ENCODE results near the gene PLEKHM3. TPM values are rescaled to one million over a fixed set of nuclear protein-coding genes. Genes with fewer than 3 reads are reported as not detected.

PLEKHM3 gene
- total and polyA plus RNA-seq, 4 donors, result 3.0 to 18.3 (median 5.5) TPM

GRCh38 chr2:207791579-207792243 is 233.6 kb downstream of the PLEKHM3 start (continued):
- TF ChIP-seq FOXA1 (IDR thresholded peaks at IDR 0.05) (no peak), SP1 (IDR thresholded peaks at IDR 0.05) (no peak), FOXA2 (IDR thresholded peaks at IDR 0.05) (no peak), RAD21 (IDR thresholded peaks at IDR 0.05) (no peak)

- no peak for TF ChIP-seq FOXA2 (IDR thresholded peaks at IDR 0.05)
- TF ChIP-seq CTCF (IDR thresholded peaks at IDR 0.05; ENCODE audit: low read depth, low read length, missing input control), result no peak
- no peak for TF ChIP-seq JUND (IDR thresholded peaks at IDR 0.05)
- no peak for TF ChIP-seq RAD21 (IDR thresholded peaks at IDR 0.05)
- TF ChIP-seq TAF1 (conservative IDR thresholded peaks at IDR 0.05), result no peak
- TF ChIP-seq FOXA1 (IDR thresholded peaks at IDR 0.05), result no peak
- TF ChIP-seq HNF4A (conservative IDR thresholded peaks at IDR 0.05), result no peak
- no peak for TF ChIP-seq RXRA (IDR thresholded peaks at IDR 0.05)
- TF ChIP-seq HNF4G (IDR thresholded peaks at IDR 0.05), result no peak
- no peak for TF ChIP-seq ZBTB33 (IDR thresholded peaks at IDR 0.05)
- TF ChIP-seq YY1 (IDR thresholded peaks at IDR 0.05), result no peak
- TF ChIP-seq MAX (IDR thresholded peaks at IDR 0.05), result no peak
- no peak for TF ChIP-seq NR2F2 (IDR thresholded peaks at IDR 0.05)
- no peaks in the 10 kb centered on the region for H3K27me3 ChIP-seq (ENCODE audit: control insufficient read depth in 4 of 4, insufficient read depth in 4 of 4, low read length in 3 of 4)
- no peak overlapping the region for H3K9ac ChIP-seq (ENCODE audit: low read depth in 1 of 2, low read length in 2 of 2)
- 93% methylated on average over 1 of the region's 1 CpG for WGBS
- H3K4me3 ChIP-seq (ENCODE audit: low read depth in 1 of 3, low read length in 3 of 3), result no peak overlapping the region
- DNase-seq (ENCODE audit: low spot score), result no peak
- H3K9me3 ChIP-seq (ENCODE audit: control insufficient read depth in 4 of 4, low read length in 3 of 4), result no peaks in the 10 kb centered on the region
- H3K27ac ChIP-seq (ENCODE audit: low read depth in 1 of 2, low read length in 2 of 2), result no peak overlapping the region
- no peaks in the 10 kb centered on the region for H3K36me3 ChIP-seq (ENCODE audit: control insufficient read depth in 4 of 4, insufficient read depth in 3 of 4, low read depth in 1 of 4, low read length in 3 of 4)
- peaks cover 2 to 9% (median 6%) of the 10 kb centered on the region in 4 donors for H3K4me1 ChIP-seq (ENCODE audit: control insufficient read depth in 4 of 4, insufficient read depth in 4 of 4, low read length in 3 of 4)
These were observed 234.4 kb downstream of the PLEKHM3 start for GRCh38 chr2:207790898-207791297.

- Histone ChIP-seq H3K9ac (ENCODE audit: low read depth in 1 of 2, low read length in 2 of 2) (no peak overlapping the region), H3K9me3 (ENCODE audit: control insufficient read depth in 4 of 4, low read length in 3 of 4) (no peaks in the 10 kb centered on the region), H3K27me3 (ENCODE audit: control insufficient read depth in 4 of 4, insufficient read depth in 4 of 4, low read length in 3 of 4) (no peaks in the 10 kb centered on the region), H3K4me3 (ENCODE audit: low read depth in 1 of 3, low read length in 3 of 3) (no peak overlapping the region), H3K36me3 (ENCODE audit: control insufficient read depth in 4 of 4, insufficient read depth in 3 of 4, low read depth in 1 of 4, low read length in 3 of 4) (no peaks in the 10 kb centered on the region), H3K4me1 (ENCODE audit: control insufficient read depth in 4 of 4, insufficient read depth in 4 of 4, low read length in 3 of 4) (peaks cover 6 to 17% (median 11%) of the 10 kb centered on the region in 4 donors), H3K27ac (ENCODE audit: low read depth in 1 of 2, low read length in 2 of 2) (no peak overlapping the region)
- WGBS, result 37% methylated on average over 4 of the region's 4 CpGs
- TF ChIP-seq RXRA (IDR thresholded peaks at IDR 0.05) (peak in 1 of 2 donors; percentile 9), JUND (IDR thresholded peaks at IDR 0.05) (no peak), CTCF (IDR thresholded peaks at IDR 0.05; ENCODE audit: low read depth, low read length, missing input control) (no peak), ATF3 (IDR thresholded peaks at IDR 0.05) (no peak), RAD21 (IDR thresholded peaks at IDR 0.05) (no peak)
- DNase-seq (ENCODE audit: low spot score), result no peak
These were observed 237.5 kb downstream of the PLEKHM3 start for GRCh38 chr2:207787800-207788199.

All from liver (tissue), 9 donors.